Chondrocyte (in vitro differentiated cells): ENCODE data around the gene PDPK1. TPM values are rescaled to one million over a fixed set of nuclear protein-coding genes. Genes with fewer than 3 reads are reported as not detected.
"Not testable (repeated sequence)": the region's sequence is repeated elsewhere in the genome, so short reads cannot be mapped to it uniquely, and the experiment has no call there.

Experiments
- DNase-seq: peaks from one replicate; pipeline ENCODE4 v3.0.0; 2021; ENCODE audit warnings: mixed read lengths, low spot score
- H3K27ac Mint-ChIP-seq: one replicate; pipeline ENCODE4 v1.8.0; 2021; ENCODE audit warnings: mild to moderate bottlenecking, moderate library complexity, mixed read lengths; ENCODE audit not compliant: unreplicated experiment
- H3K27me3 Mint-ChIP-seq: 2 replicates; pipeline ENCODE4 v1.8.0; 2021; ENCODE audit warnings: low read depth, mixed read lengths
- H3K36me3 Mint-ChIP-seq: 2 replicates; pipeline ENCODE4 v1.8.0; 2021; ENCODE audit warnings: low read depth, mixed read lengths
- H3K4me1 Mint-ChIP-seq: 2 replicates; pipeline ENCODE4 v1.8.0; 2021; ENCODE audit warnings: low read depth, mild to moderate bottlenecking, mixed read lengths
- H3K4me3 Mint-ChIP-seq: one replicate; pipeline ENCODE4 v1.8.0; 2021; ENCODE audit warnings: mild to moderate bottlenecking, moderate library complexity, mixed read lengths; ENCODE audit not compliant: unreplicated experiment
- H3K9me3 Mint-ChIP-seq: 2 replicates; pipeline ENCODE4 v1.8.0; 2021; ENCODE audit warnings: low read depth, mixed read lengths
- total RNA-seq: library from RNA; stranded (reverse); gene quantifications from 3 replicates; pipeline ENCODE4 v1.2.1, GENCODE V29; 2021
- TF ChIP-seq, protein P1 (sequence below): fragments of 200-600 bp; sonication (generic); IDR thresholded peaks from 2 replicates; pipeline ENCODE4 v1.5.0; 2021; ENCODE audit warnings: antibody characterized with exemption, mild to moderate bottlenecking, moderate library complexity

Gene PDPK1
- total RNA-seq, 1 donor from 2014 or later = 39.6 TPM

DNA sequence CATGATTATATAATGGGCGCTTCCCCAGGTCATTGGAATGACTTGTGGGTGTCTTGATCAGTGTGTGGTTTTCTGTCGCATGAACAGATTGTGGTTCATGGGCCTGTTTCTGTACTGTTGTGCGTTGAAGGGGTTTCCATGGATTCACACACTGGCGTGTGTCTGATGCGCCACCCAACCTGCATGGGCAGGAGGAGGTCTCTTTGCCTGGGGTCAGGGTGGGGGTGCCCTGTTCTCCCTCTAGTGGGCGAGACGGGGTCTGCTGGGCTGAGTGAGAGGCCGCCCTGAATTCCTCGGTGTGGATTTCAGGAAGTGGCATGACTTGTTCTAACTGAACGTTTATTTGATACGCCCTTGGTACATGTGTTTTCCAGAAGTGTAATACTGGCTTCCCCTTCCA, 42.3 kb downstream of the PDPK1 start:
- not testable (repeated sequence) for H3K36me3 Mint-ChIP-seq, H3K4me3 Mint-ChIP-seq, H3K9me3 Mint-ChIP-seq, DNase-seq, H3K4me1 Mint-ChIP-seq, H3K27me3 Mint-ChIP-seq
- peak overlapping the region; percentile 61 for H3K27ac Mint-ChIP-seq
- TF ChIP-seq, protein P1, sequence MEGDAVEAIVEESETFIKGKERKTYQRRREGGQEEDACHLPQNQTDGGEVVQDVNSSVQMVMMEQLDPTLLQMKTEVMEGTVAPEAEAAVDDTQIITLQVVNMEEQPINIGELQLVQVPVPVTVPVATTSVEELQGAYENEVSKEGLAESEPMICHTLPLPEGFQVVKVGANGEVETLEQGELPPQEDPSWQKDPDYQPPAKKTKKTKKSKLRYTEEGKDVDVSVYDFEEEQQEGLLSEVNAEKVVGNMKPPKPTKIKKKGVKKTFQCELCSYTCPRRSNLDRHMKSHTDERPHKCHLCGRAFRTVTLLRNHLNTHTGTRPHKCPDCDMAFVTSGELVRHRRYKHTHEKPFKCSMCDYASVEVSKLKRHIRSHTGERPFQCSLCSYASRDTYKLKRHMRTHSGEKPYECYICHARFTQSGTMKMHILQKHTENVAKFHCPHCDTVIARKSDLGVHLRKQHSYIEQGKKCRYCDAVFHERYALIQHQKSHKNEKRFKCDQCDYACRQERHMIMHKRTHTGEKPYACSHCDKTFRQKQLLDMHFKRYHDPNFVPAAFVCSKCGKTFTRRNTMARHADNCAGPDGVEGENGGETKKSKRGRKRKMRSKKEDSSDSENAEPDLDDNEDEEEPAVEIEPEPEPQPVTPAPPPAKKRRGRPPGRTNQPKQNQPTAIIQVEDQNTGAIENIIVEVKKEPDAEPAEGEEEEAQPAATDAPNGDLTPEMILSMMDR = peak; percentile 58

DNA sequence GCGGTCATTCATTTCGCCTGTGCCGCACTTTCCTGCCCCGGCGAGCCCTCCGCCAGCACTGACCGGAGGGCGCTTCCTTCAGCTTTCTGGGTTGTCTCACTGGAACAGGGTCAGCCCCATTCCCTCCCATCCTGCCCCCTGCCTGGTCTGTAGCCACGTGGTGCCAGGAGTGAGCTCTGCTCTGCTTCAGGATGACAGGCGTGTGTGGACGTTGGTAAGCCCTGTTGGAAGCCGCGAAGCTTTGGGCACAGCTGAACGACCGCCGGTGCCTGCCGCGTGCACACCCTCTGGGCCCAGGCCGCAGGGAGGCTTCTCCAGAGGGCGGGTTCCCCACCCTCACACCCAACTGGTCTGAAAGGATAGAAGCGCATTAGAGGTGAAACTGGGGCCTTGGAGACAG, 43.0 kb downstream of the PDPK1 start:
- H3K4me3 Mint-ChIP-seq, H3K4me1 Mint-ChIP-seq, H3K27ac Mint-ChIP-seq, DNase-seq, H3K27me3 Mint-ChIP-seq, H3K36me3 Mint-ChIP-seq, H3K9me3 Mint-ChIP-seq: not testable (repeated sequence)

DNA sequence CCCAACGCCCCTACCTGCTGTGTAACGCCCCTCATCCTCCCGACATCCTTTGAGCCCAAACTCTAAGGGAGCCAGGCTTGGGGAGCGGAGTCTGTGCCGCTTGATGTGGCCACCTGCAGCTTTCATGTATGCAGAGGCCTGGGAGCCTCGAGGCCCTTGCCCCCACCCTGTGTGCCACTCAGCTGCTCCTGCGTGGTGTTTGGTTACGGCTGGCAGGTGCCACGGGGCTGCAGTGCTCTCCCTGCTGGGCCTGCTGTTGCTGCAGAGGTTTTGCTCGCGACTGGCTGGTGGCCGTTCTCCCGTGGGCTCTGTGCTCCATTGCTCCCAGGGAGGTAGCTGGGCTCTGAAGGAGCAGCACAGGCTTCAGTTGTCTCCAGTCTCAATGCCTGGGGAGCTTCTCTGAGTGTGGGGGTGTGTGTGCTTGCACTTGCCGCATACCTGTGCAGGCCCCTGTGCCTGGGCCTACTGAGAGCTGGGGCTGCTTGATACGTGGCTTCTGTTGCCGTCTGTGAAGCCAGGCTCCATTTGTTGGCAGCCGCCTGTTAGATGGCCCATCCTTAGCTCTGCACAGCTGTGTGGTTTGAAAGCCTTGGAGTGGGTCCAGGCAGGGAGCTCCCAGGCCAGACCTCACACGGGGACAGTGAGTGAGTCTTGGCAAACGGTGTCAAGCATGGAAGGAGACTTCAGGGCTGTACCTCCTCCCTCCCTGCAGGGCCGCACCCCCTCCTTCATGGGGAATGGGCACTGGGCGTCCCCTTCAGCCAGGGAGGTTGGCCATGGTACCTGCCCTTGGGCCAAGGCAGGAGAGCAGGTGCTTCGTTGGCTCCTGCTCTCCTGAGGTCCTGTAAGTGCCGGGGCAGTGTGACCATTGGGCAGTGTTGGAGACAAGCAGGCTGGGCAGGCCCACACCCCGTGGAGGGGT, 47.2 kb downstream of the PDPK1 start:
- no peak for DNase-seq
- Mint-ChIP-seq H3K27me3 (no peaks in the 10 kb centered on the region), H3K27ac (no peak overlapping the region), H3K9me3 (no peaks in the 10 kb centered on the region), H3K36me3 (peaks cover 19% of the 10 kb centered on the region), H3K4me1 (peaks cover 6% of the 10 kb centered on the region), H3K4me3 (no peak overlapping the region)
- TF ChIP-seq, protein P1 = no peak

DNA sequence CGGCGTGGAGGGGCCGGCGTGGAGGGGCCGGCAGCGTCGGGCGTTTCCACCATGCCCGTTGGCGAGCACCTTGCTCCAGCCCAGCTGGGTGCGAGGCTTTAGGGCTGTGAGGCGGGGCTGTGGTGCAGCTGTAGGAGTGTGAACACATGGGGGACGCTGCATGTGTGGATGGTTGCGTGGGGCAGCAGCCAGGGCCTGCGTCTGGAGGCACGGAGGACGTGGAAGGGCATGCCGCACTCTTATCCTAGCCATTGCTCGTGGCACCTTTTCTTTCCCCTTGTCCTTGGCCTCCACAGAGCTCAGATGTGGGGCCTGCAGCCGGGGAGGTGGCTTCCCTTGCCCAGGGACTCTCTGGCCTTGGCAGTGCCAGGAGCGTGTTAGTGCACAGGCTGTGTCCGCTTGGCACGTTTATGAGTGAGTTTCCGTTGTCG, 47.8 kb downstream of the PDPK1 start:
- TF ChIP-seq, protein P1 = no peak
- Mint-ChIP-seq H3K36me3 (peaks cover 19% of the 10 kb centered on the region), H3K27me3 (no peaks in the 10 kb centered on the region), H3K27ac (peak overlapping the region; percentile 27), H3K4me1 (peaks cover 9% of the 10 kb centered on the region), H3K4me3 (no peak overlapping the region), H3K9me3 (no peaks in the 10 kb centered on the region)
- no peak for DNase-seq

DNA sequence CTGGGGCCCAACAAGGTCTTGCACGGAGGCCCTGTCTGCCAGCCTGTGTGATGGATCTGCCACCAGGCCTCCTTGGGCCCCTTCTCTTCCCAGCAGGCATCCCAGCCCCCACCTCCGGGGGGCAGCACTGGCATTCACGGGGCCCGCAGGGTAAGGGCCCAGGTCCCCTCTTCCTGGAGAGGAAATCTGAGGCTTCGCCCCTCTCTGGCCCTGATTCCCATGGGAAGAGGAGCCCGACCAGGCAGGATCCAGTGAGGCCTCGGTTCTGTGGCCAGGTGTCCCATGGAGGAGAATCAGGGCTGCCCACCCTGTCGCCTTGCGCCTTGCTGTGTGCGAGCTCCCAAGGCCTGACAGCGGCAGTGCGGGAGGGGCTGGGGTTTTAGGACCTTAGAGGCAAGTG, 48.4 kb downstream of the PDPK1 start:
- peaks cover 19% of the 10 kb centered on the region for H3K36me3 Mint-ChIP-seq
- TF ChIP-seq, protein P1 = peak; percentile 32
- no peak overlapping the region for H3K27ac Mint-ChIP-seq
- no peaks in the 10 kb centered on the region for H3K27me3 Mint-ChIP-seq
- no peak overlapping the region for H3K4me3 Mint-ChIP-seq
- peak; percentile 68 for DNase-seq
- H3K9me3 Mint-ChIP-seq = no peaks in the 10 kb centered on the region
- peaks cover 9% of the 10 kb centered on the region for H3K4me1 Mint-ChIP-seq
